Nephron progenitor cell (in vitro differentiated cells): Measurements from ENCODE around the gene PET100.

Experiments
- DNase-seq: peaks from one replicate; pipeline ENCODE4 v3.0.0; 2021
- H3K27ac Mint-ChIP-seq: 2 replicates; pipeline ENCODE4 v1.8.0; 2021; ENCODE audit warnings: mild to moderate bottlenecking, moderate library complexity, mixed read lengths
- H3K27me3 Mint-ChIP-seq: 2 replicates; pipeline ENCODE4 v1.8.0; 2021; ENCODE audit warnings: mild to moderate bottlenecking, low read depth, mixed read lengths; ENCODE audit not compliant: poor library complexity
- H3K36me3 Mint-ChIP-seq: 2 replicates; pipeline ENCODE4 v1.8.0; 2021; ENCODE audit warnings: low read depth, mixed read lengths
- H3K4me1 Mint-ChIP-seq: 2 replicates; pipeline ENCODE4 v1.8.0; 2021; ENCODE audit warnings: mixed read lengths
- H3K4me3 Mint-ChIP-seq: 2 replicates; pipeline ENCODE4 v1.8.0; 2021; ENCODE audit warnings: mild to moderate bottlenecking, moderate library complexity, mixed read lengths
- H3K9me3 Mint-ChIP-seq: 2 replicates; pipeline ENCODE4 v1.8.0; 2021; ENCODE audit warnings: mild to moderate bottlenecking, moderate library complexity, mixed read lengths
- TF ChIP-seq, protein P1 (sequence below): fragments of 200-600 bp; sonication (generic); IDR thresholded peaks from 2 replicates; pipeline ENCODE4 v1.5.0; 2021; ENCODE audit warnings: antibody characterized with exemption

Gene PET100

DNA sequence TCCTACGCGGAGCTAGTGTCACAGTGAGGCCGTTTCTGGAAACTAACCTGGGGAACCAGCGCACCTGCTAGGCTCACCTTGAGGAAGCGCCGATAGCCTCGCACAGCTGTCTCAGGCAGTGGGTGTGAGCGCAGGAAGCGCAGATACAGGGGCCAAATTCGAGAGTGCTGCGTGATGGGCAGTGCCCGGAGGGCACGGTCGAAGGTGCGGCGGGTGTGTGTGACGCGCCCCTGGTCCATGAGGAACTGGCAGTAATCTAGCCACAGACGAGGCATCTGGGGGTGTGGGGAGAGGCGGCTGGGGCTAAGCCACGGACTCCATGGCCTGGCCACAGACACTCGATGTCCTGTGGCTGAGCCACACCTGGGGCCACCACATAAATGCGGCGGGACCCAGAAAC, 2.4 kb upstream of the PET100 start:
- Mint-ChIP-seq H3K4me3 (peak overlapping the region; percentile 99), H3K4me1 (peaks cover 35% of the 10 kb centered on the region), H3K27me3 (no peaks in the 10 kb centered on the region)

DNA sequence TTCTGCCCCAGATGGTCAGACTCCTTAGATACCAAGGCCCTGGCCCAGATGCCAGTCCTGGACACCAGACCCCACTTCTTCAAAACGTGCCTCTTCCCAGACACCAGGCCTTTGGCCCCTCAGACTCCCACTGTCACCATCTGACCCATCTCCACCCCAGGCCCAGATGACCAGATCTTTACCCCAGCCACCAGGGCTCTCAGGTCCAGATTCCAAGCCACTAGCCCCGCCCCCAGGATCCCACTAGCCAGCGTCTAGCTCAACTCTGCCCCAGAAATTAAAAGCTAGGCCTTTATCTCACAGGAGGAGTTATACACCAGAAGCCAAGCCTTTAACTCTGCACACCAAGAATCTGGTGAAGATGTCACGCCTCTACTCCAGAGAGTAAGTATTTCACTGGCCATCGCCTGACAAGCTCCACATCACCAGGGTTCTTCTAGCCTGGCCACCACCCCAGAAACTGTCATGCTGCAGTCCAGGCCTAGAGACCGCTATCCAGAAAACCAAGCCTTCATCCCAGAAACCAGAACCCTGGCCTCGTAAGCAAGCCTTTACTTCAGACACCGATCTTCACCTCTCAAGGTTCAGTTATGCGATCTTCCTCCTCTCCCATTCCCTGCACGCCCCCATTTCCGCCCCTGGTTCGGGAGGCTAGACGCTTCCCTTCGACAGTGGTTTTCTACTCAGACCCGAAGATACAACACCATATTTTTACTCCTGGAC, 843 bp upstream of the PET100 start:
- DNase-seq = peak; percentile 46
- no peaks in the 10 kb centered on the region for H3K27me3 Mint-ChIP-seq
- H3K4me1 Mint-ChIP-seq = peaks cover 35% of the 10 kb centered on the region
- peaks cover 6% of the 10 kb centered on the region for H3K36me3 Mint-ChIP-seq
- peak overlapping the region; percentile 99 for H3K27ac Mint-ChIP-seq
- no peaks in the 10 kb centered on the region for H3K9me3 Mint-ChIP-seq
- TF ChIP-seq, protein P1, sequence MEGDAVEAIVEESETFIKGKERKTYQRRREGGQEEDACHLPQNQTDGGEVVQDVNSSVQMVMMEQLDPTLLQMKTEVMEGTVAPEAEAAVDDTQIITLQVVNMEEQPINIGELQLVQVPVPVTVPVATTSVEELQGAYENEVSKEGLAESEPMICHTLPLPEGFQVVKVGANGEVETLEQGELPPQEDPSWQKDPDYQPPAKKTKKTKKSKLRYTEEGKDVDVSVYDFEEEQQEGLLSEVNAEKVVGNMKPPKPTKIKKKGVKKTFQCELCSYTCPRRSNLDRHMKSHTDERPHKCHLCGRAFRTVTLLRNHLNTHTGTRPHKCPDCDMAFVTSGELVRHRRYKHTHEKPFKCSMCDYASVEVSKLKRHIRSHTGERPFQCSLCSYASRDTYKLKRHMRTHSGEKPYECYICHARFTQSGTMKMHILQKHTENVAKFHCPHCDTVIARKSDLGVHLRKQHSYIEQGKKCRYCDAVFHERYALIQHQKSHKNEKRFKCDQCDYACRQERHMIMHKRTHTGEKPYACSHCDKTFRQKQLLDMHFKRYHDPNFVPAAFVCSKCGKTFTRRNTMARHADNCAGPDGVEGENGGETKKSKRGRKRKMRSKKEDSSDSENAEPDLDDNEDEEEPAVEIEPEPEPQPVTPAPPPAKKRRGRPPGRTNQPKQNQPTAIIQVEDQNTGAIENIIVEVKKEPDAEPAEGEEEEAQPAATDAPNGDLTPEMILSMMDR = no peak
- peak overlapping the region; percentile 99 for H3K4me3 Mint-ChIP-seq

More for the DNA sequence above, 2.4 kb upstream of the PET100 start:
- TF ChIP-seq, protein P1 = no peak
- Mint-ChIP-seq H3K27ac (no peak overlapping the region), H3K36me3 (peaks cover 12% of the 10 kb centered on the region), H3K9me3 (no peaks in the 10 kb centered on the region)
- DNase-seq = no peak

DNA sequence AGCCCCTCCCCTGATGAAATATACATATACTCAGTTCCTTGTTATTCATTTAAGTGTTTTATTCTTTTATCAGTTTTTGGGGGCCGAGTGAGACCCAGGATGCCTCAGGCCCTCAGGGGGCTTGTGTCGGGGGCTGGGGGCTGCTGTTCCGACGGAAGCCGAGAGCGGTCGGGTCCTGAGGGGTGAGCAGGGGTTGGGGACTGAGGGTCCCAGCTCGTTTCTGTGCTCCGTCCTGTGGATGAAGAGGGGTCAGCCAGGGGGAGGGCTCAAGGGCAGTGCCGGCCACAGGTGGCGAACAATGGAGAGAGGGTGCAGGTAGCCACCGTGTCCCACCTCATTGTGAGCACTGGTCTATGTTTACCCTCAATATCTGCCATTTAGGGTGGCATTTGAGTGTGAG, 2.0 kb downstream of the PET100 start:
- Mint-ChIP-seq H3K27ac (no peak overlapping the region), H3K36me3 (peaks cover 5% of the 10 kb centered on the region), H3K27me3 (peaks cover 17% of the 10 kb centered on the region), H3K9me3 (no peaks in the 10 kb centered on the region), H3K4me3 (peak overlapping the region; percentile 44), H3K4me1 (peaks cover 45% of the 10 kb centered on the region)
- TF ChIP-seq, protein P1 = no peak
- DNase-seq = no peak

DNA sequence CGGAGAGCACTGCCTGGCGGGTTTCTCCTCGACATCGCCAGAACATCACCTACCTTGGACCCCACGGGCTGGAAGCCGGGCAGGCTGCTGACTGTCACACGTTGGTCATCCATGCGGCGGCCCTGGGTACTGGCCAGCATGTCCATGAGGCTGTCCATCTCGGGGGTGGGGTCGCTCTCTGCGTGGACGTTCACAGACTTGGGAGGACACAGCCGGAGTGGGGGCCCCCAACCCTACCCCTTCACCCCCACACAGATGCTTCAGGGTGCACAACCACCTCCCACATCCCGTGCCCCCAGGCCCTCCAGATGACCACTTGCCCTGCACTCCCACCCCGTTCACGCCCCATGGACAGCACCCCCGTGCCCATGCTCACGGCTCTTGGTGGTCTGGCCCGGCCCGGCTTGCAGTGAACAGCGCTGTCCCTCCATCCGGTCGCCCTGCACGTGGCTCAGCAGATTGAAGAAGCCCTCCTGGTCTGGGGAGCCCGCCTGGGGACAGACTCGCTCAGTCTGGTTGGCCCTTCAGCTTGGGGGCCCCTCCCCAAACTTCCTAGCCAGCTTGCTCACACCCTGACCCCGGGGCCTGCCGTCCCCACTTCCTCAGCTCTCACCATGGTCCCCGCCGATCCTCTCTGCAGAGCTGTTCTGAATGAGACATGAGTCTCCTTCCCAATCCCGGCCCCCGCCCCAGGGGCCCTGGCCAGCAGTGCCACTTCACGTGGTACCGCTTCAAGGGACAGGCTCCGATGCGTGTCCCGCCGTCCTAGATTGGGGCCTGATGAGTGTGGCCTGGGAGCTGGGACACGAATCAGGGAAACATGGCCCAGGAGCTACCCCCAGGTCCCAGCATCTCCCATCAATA, 3.0 kb downstream of the PET100 start:
- H3K4me1 Mint-ChIP-seq = peaks cover 45% of the 10 kb centered on the region
- no peaks in the 10 kb centered on the region for H3K9me3 Mint-ChIP-seq
- no peak overlapping the region for H3K27ac Mint-ChIP-seq
- no peak overlapping the region for H3K4me3 Mint-ChIP-seq
- H3K27me3 Mint-ChIP-seq = peaks cover 23% of the 10 kb centered on the region
- DNase-seq = no peak
- no peaks in the 10 kb centered on the region for H3K36me3 Mint-ChIP-seq
- TF ChIP-seq, protein P1 = no peak

DNA sequence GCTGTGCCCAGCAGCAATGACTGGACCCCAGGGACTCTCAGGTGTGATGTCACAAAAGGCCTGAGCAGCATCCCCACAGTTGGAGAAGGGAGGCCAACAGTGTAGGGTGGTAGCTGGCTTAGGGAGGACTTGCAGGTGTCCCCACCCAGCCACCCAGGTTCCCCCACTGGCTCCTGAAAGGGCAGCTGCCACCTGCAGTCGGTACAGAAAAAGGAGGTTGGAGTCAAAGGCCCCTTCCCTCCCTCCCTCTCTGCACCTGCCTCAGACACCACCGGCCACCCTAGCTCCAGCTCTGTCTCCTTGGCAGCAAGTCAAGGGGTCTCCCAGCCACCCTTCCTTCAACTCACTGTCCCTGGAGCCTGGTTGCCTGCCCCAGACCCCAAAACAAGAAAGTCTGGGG, 4.1 kb downstream of the PET100 start, which contains the start of gene PCP2:
Gene PCP2, minus strand, starts transcription at position 22 of the 400 bp plus-strand sequence. CDS start 262 bp downstream, outside the sequence.
- TF ChIP-seq, protein P1 = no peak
- Mint-ChIP-seq H3K27ac (no peak within 1 kb of the TSS), H3K36me3 (no peaks in the 10 kb centered on the region), H3K9me3 (no peaks in the 10 kb centered on the region), H3K27me3 (peaks cover 26% of the 10 kb centered on the region), H3K4me1 (peaks cover 33% of the 10 kb centered on the region), H3K4me3 (no peak within 1 kb of the TSS)
- DNase-seq = no peak
